Calu3 (cell line): ENCODE results near the gene GCLC. TPM values are rescaled to one million over a fixed set of nuclear protein-coding genes. Genes with fewer than 3 reads are reported as not detected.
"Not testable (repeated sequence)": the region's sequence is repeated elsewhere in the genome, so short reads cannot be mapped to it uniquely, and the experiment has no call there.

Source experiments
- BruUV-seq: library from RNA; stranded (reverse); fragments of 400-500 nt; replicated peaks from 2 replicates; lab custom pipeline; 2021; lab: Mats Ljungman, UMichigan
- CTCF ChIA-PET: fragments of 300-600 bp; sonication (Branson Sonifier 250); formaldehyde crosslinking; loops from one replicate; lab custom pipeline; 2022; ENCODE audit warnings: antibody characterized with exemption; lab: Charles Lee
- DNase-seq: peaks from one replicate; pipeline ENCODE4 v3.0.0; 2022
- H3K27ac Mint-ChIP-seq: one replicate; pipeline ENCODE4 v1.8.0; 2022; ENCODE audit warnings: mixed read lengths; ENCODE audit not compliant: unreplicated experiment
- H3K27me3 Mint-ChIP-seq: one replicate; pipeline ENCODE4 v1.8.0; 2022; ENCODE audit warnings: mixed read lengths; ENCODE audit not compliant: unreplicated experiment
- H3K36me3 Mint-ChIP-seq: one replicate; pipeline ENCODE4 v1.8.0; 2022; ENCODE audit warnings: mild to moderate bottlenecking, moderate library complexity, mixed read lengths; ENCODE audit not compliant: insufficient read depth, unreplicated experiment
- H3K4me1 Mint-ChIP-seq: one replicate; pipeline ENCODE4 v1.8.0; 2022; ENCODE audit warnings: mild to moderate bottlenecking, low read depth, mixed read lengths; ENCODE audit not compliant: unreplicated experiment
- H3K4me3 Mint-ChIP-seq: one replicate; pipeline ENCODE4 v1.8.0; 2022; ENCODE audit warnings: mild to moderate bottlenecking, low read depth, moderate library complexity, mixed read lengths; ENCODE audit not compliant: unreplicated experiment
- H3K9me3 Mint-ChIP-seq: one replicate; pipeline ENCODE4 v1.8.0; 2022; ENCODE audit warnings: low read depth, mixed read lengths; ENCODE audit not compliant: unreplicated experiment
- CTCF ChIP-seq: fragments of 200-600 bp; IDR thresholded peaks from one replicate; pipeline ENCODE4 v1.8.0; 2022; ENCODE audit warnings: antibody characterized with exemption; ENCODE audit not compliant: unreplicated experiment
- intact Hi-C: fragments of 100-400 bp; cut with micrococcal nuclease; formaldehyde crosslinking; loops from one replicate; pipeline ENCODE4 v1.10.0; 2022; ENCODE audit not compliant: unreplicated experiment
- total RNA-seq: library from RNA; stranded (reverse); gene quantifications from 2 replicates; pipeline ENCODE4 v1.2.3, GENCODE V29; 2022

The GCLC gene
- total RNA-seq, 1 experiment from 2014 or later, result 45.7 TPM

- CTCF ChIA-PET, result interaction anchor here (0.6 kb wide), 1 partner anchor 230 kb away, joined by 3 read pairs; the partner anchor contains the start of gene ELOVL5
- Mint-ChIP-seq H3K36me3 (no peaks in the 10 kb centered on the region), H3K4me1 (no peaks in the 10 kb centered on the region), H3K27ac (no peak overlapping the region), H3K4me3 (no peak overlapping the region), H3K27me3 (no peaks in the 10 kb centered on the region), H3K9me3 (no peaks in the 10 kb centered on the region)
- no TSS peak for BruUV-seq
- intact Hi-C loops, result no loop called here
- TF ChIP-seq CTCF, result no peak
- DNase-seq, result no peak
Observed at GRCh38 chr6:53579338-53579737, 34.4 kb upstream of the GCLC start.

- DNase-seq, result no peak
- Mint-ChIP-seq H3K36me3 (no peaks in the 10 kb centered on the region), H3K27me3 (no peaks in the 10 kb centered on the region), H3K27ac (no peak overlapping the region), H3K4me1 (no peaks in the 10 kb centered on the region), H3K4me3 (no peak overlapping the region), H3K9me3 (no peaks in the 10 kb centered on the region)
- TF ChIP-seq CTCF, result no peak
- intact Hi-C loops, result no loop called here
- no TSS peak for BruUV-seq
- CTCF ChIA-PET, result no interaction called here
Observed at GRCh38 chr6:53578371-53578770, 33.5 kb upstream of the GCLC start.

GRCh38 chr6:53573299-53573698, 28.4 kb upstream of the GCLC start:
- DNase-seq, result no peak
- no peaks in the 10 kb centered on the region for H3K27me3 Mint-ChIP-seq
- no peak overlapping the region for H3K27ac Mint-ChIP-seq
- no peaks in the 10 kb centered on the region for H3K9me3 Mint-ChIP-seq
- no peaks in the 10 kb centered on the region for H3K4me1 Mint-ChIP-seq
- intact Hi-C loops, result no loop called here
- BruUV-seq, result no TSS peak
- CTCF ChIA-PET, result no interaction called here
- no peaks in the 10 kb centered on the region for H3K36me3 Mint-ChIP-seq
- TF ChIP-seq CTCF, result no peak
- no peak overlapping the region for H3K4me3 Mint-ChIP-seq

- H3K4me3 Mint-ChIP-seq, H3K27ac Mint-ChIP-seq, CTCF ChIA-PET, DNase-seq, H3K4me1 Mint-ChIP-seq, H3K27me3 Mint-ChIP-seq, BruUV-seq, intact Hi-C loops, H3K9me3 Mint-ChIP-seq, H3K36me3 Mint-ChIP-seq: not testable (repeated sequence)
Observed at GRCh38 chr6:53572379-53572778, 27.5 kb upstream of the GCLC start.

GRCh38 chr6:53568776-53569616, 24.1 kb upstream of the GCLC start:
- no peak overlapping the region for H3K4me3 Mint-ChIP-seq
- no TSS peak for BruUV-seq
- intact Hi-C loops, result no loop called here
- no peak for DNase-seq
- H3K4me1 Mint-ChIP-seq, result peaks cover 17% of the 10 kb centered on the region
- no peaks in the 10 kb centered on the region for H3K27me3 Mint-ChIP-seq
- H3K27ac Mint-ChIP-seq, result no peak overlapping the region
- H3K36me3 Mint-ChIP-seq, result no peaks in the 10 kb centered on the region
- no peak for TF ChIP-seq CTCF
- no peaks in the 10 kb centered on the region for H3K9me3 Mint-ChIP-seq
- CTCF ChIA-PET, result no interaction called here
